Spleen (tissue), 7 donors: ENCODE data around the gene PIP5KL1.

Source experiments
- CTCF ChIP-seq, 11 experiments: fragments of 200-600 bp in 7 of 11; fragments of 450-650 bp in 4 of 11; sonication (generic) in 4 of 11; IDR thresholded peaks in 8 of 11; conservative IDR thresholded peaks in 3 of 11; 1 replicate in 7 of 11; 2 replicates in 4 of 11; pipeline versions ENCODE4 v1.4.0 to v1.8.0; 2016 to 2021; ENCODE audit warnings: antibody characterized with exemption in 11 of 11, inconsistent platforms in 4 of 11, mild to moderate bottlenecking in 1 of 11
- POLR2A ChIP-seq, 3 donors: fragments of 450-650 bp; IDR thresholded peaks; one replicate each; pipeline ENCODE4 v1.5.1; 2017; ENCODE audit warnings: antibody characterized with exemption in 3 of 3, mild to moderate bottlenecking in 1 of 3
- POLR2AphosphoS5 ChIP-seq, 3 donors: sonication (generic); formaldehyde crosslinking; IDR thresholded peaks; one replicate each; pipeline ENCODE4 v1.5.1; 2017; ENCODE audit warnings: antibody characterized with exemption in 3 of 3
- donor health status: DM: no; HTN: no; CAD: no; lungs with moderate emphysema.
- donor health status: DM: no; HTN: no; CAD: no.
- donor health status: DM: no; HTN: no; CAD: no.

GRCh38 chr9:127970401-127971313 is 40.1 kb upstream of the PIP5KL1 start:
- TF ChIP-seq POLR2AphosphoS5 (IDR thresholded peaks at IDR 0.05): peak; percentile 53 to 77 (median 71)
- no peak for TF ChIP-seq CTCF (IDR thresholded peaks at IDR 0.05 in 8 of 11, conservative IDR thresholded peaks at IDR 0.05 in 3 of 11)
- TF ChIP-seq POLR2A (IDR thresholded peaks at IDR 0.05): peak in 1 of 3 donors; percentile 25
